GM18508 (cell line): ENCODE data around the gene L3MBTL2.
"Not testable (repeated sequence)": the region's sequence is repeated elsewhere in the genome, so short reads cannot be mapped to it uniquely, and the experiment has no call there.

Source experiments
- ATAC-seq: cut with Tn5 transposase; IDR thresholded peaks from one replicate; pipeline ENCODE4 v1.9.1; 2021; ENCODE audit warnings: moderate number of reproducible peaks; ENCODE audit not compliant: insufficient read depth, unreplicated experiment

L3MBTL2 gene

DNA sequence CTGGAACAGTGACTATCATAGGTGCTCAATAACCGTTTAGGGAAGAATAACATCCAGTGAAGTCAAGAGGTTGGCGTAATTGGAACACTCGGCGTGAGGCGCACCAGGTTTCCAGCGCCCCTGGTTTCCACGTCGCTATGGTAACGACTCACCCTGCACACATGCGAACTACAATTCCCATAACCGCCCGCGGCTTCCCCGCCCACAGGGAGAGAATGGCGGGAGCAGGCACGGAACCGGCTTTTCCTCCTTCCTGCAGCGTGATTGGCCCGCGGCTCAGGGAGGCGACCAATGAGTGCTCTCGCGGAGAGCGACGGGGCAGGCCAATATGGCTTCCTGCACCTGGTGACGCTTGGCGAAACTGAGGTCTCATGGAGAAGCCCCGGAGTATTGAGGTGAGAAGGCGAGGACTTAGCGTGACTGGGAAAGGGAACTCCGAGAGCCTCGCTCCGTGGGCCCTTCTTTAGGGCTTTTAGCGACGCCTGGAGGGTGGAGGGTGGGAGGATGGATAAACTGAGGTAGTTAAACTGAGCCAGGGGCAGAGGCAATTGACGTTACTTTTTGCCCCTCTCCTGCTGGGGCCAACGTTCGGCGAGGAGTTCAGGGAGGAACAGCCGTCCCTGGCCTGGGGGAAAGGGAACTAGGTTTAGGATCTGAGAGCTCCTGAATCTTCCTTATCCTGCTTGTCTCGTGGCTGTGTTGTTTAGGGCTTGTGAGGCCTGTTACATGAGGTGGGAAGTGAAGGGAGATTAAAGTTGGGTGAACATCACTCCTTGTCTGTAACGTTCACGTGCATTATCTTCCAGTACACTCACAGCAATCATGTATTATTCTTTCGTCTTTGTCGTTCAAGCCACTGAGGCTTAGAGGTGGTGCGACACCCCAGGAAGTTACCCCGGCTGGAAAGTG, at the start of gene L3MBTL2:
Gene L3MBTL2 (plus strand): TSS at position 321 of the 909 bp plus-strand sequence. CDS start 51 bp downstream, at position 372.
- ATAC-seq = peak; percentile 82

DNA sequence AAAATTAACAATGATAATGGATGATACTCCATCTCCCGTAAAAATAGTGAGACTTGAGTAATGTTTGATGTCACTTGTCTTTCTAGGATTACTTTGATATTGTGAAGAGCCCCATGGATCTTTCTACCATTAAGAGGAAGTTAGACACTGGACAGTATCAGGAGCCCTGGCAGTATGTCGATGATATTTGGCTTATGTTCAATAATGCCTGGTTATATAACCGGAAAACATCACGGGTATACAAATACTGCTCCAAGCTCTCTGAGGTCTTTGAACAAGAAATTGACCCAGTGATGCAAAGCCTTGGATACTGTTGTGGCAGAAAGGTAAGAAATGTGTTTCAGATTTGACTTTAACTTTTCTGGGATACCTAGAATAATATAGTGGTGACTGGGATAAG, 48.0 kb upstream of the L3MBTL2 start:
- ATAC-seq = no peak

DNA sequence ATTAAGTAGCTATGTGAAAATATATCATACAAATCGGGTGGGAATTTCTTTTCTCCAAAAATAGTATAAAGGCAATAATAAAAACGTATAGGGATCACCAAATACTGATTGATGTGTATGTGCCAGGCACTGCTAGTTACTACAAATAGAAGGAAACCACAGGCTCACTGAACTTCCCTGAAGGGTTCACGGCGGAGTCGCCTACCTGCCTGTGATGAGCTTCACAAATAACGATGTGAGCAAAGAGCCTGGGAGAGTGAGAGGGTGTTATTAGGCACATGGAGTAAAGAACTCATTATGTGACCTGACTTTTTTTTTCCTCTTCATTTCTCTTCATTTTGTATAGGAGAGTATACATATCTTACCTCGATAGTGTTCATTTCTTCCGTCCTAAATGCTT, 36.0 kb upstream of the L3MBTL2 start:
- ATAC-seq = no peak

DNA sequence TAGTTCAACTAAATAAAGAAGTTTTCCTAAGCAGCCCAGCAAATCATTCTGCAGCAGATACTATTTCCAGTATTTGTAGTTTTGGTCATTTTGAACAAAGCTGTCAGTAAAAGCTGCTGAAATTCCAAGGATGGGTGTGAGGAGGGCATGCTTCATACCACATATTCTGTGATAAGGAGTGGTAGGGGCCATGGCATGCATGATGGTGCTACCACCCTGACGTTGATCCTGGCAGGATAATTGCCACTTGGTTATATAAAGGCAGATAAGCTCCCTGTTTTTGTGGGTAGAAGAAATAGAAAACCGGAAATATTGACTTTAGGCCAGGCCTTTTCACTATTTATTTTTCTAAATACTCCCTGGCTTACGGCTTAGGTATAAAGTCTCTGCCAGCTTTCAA, 33.1 kb upstream of the L3MBTL2 start:
- no peak for ATAC-seq

DNA sequence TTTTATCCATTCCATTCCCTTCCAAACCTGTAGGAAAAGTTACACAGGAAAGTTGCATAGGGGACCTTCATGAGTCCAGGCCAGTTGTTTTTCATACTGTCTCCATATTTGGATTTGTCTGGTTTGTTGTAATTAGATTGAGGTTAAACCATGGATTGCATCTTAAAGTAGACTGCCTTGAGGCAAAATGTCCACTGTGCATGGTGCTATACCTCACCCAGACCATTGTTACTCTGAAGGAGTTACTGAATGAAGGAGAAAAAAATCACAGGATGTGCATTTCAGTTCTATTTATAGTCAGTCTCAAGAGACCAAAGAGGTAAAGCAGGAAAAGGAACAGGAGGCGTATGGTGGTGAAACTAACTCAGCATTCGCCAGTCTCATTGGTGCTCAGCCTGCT, 29.6 kb upstream of the L3MBTL2 start:
- ATAC-seq = no peak

DNA sequence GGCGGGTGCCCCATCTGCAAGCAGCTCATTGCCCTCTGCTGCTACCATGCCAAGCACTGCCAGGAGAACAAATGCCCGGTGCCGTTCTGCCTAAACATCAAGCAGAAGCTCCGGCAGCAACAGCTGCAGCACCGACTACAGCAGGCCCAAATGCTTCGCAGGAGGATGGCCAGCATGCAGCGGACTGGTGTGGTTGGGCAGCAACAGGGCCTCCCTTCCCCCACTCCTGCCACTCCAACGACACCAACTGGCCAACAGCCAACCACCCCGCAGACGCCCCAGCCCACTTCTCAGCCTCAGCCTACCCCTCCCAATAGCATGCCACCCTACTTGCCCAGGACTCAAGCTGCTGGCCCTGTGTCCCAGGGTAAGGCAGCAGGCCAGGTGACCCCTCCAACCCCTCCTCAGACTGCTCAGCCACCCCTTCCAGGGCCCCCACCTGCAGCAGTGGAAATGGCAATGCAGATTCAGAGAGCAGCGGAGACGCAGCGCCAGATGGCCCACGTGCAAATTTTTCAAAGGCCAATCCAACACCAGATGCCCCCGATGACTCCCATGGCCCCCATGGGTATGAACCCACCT, 28.0 kb upstream of the L3MBTL2 start:
- ATAC-seq = no peak

DNA sequence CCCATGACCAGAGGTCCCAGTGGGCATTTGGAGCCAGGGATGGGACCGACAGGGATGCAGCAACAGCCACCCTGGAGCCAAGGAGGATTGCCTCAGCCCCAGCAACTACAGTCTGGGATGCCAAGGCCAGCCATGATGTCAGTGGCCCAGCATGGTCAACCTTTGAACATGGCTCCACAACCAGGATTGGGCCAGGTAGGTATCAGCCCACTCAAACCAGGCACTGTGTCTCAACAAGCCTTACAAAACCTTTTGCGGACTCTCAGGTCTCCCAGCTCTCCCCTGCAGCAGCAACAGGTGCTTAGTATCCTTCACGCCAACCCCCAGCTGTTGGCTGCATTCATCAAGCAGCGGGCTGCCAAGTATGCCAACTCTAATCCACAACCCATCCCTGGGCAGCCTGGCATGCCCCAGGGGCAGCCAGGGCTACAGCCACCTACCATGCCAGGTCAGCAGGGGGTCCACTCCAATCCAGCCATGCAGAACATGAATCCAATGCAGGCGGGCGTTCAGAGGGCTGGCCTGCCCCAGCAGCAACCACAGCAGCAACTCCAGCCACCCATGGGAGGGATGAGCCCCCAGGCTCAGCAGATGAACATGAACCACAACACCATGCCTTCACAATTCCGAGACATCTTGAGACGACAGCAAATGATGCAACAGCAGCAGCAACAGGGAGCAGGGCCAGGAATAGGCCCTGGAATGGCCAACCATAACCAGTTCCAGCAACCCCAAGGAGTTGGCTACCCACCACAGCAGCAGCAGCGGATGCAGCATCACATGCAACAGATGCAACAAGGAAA, 27.3 kb upstream of the L3MBTL2 start:
- ATAC-seq = no peak

DNA sequence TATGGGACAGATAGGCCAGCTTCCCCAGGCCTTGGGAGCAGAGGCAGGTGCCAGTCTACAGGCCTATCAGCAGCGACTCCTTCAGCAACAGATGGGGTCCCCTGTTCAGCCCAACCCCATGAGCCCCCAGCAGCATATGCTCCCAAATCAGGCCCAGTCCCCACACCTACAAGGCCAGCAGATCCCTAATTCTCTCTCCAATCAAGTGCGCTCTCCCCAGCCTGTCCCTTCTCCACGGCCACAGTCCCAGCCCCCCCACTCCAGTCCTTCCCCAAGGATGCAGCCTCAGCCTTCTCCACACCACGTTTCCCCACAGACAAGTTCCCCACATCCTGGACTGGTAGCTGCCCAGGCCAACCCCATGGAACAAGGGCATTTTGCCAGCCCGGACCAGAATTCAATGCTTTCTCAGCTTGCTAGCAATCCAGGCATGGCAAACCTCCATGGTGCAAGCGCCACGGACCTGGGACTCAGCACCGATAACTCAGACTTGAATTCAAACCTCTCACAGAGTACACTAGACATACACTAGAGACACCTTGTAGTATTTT, 26.6 kb upstream of the L3MBTL2 start:
- ATAC-seq = no peak

DNA sequence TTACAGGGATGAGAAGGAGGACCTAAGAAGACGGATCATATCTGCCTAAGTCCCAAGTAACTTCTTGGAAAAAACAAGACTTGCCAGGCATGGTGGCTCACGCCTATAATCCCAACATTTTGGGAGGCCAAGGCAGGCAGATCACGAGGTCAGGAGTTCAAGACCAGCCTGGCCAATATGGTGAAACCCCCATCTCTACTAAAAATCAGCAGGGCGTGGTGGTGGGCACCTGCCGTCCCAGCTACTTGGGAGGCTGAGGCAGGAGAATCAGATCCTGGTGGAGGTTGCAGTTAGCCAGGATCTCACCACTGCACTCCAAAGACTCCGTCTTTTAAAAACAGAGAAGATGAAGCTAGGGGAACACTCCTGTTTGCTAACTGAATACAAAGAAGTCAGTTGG, 24.8 kb upstream of the L3MBTL2 start:
- not testable (repeated sequence) for ATAC-seq

DNA sequence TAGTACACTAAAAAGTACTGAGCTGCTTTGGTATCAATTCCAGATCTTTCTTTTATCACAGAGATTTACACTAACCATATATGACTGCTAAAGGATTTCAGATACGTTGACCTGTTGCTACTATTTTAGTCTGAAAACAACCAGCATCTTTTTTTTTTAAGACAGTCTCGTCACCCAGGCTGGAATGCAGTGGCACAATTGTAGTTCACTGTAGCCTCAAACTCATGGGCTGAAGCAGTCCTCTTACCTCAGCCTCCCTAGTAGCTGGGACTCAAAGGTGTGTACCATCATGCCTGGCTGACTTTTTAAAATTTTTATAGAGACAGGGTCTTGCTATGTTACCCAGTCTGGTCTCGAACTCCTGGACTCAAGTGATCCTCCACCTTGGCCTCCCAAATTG, 24.2 kb upstream of the L3MBTL2 start:
- ATAC-seq = no peak

DNA sequence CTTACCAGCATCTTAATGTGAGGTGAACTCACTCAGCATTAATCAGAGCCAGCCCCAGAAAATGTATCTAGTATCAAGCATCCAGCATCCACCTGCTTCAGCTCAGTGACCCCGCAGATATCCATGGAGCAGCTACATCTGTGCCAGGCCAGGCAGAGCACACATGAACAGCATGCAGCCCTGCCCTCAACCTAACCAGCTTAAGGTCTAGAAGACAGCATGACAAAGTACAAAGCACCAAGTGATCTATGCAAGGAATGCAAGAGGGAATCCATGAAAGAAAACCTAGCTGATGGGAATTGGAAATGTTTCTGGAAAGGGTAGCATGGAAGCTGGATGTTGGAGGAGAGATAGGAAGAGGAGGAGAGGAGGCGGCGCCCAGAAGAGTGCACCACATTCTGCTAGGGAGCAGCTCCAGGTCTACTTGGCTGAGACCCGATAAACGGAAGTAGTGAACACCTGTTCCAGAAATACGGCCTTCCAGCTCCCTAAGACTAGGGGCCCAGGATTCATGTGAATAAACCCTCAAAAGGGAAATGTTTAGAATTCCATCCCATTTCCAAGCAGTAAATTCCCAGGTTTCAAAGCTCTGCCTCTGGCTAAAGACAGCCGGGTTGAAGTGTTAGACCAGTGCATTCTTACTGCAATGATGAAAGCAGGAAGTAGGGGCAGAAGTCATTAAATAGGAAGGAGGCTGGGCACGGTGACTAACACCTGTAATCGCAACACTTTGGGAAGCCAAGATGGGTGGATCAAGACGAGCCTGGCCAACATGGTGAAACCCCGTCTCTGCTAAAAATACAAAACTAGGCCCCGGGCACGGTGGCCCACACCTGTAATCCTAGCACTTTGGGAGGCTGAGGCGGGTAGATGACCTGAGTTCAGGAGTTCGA, 23.5 kb upstream of the L3MBTL2 start:
- ATAC-seq = no peak

DNA sequence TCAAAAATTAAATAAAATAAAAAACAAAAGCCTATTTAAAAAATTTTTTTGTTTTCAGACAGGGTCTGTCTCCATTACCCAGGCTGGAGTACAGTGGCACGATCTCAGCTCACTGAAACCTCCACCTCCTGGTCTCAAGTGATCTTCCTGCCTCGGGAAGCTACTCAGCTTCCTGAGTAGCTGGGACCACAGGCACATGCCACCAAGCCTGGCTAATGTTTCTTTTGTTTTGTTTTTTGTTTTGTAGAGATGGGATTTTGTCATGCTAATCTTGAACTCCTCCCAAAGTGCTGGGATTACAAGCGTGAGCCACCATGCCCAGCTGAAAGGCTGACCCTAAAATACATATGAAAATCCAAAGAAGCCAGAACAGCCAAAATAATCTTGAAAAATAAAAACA, 20.4 kb upstream of the L3MBTL2 start:
- ATAC-seq = no peak

DNA sequence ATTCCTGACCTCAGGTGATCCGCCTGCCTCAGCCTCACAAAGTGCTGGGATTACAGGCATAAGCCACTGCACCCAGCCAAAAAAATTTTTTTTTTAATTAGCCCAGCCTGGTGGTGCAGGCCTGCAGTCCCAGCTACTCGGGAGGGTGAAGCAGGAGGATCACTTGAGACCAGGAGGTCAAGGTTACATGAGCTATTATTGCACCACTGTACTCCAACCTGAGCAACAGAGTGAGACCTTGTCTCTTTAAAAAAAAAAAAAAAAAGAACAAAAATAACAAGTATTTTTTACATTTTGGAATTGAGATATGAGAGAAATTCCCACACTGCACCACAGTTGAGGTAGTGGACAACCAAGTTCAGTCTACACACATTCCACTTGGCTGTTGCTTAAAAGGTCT, 13.6 kb upstream of the L3MBTL2 start:
- no peak for ATAC-seq

DNA sequence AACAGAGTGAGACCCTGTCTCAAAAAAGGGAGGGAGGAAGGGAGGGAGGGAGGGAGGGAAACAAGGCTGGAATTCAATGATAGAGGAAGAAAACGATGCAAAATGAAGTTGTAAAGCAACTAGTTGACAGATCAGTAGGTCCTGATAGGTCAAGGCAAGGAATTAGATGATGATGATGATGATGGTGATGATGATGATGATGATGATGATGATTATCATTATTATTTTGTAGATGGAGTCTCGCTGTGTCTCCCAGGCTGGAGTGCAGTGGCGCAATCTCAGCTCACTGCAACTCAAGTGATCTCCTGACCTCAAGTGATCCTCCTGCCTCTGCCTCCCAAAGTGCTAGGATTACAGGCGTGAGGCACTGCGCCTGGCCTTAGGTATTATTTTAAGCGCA, 11.3 kb upstream of the L3MBTL2 start:
- ATAC-seq = no peak

DNA sequence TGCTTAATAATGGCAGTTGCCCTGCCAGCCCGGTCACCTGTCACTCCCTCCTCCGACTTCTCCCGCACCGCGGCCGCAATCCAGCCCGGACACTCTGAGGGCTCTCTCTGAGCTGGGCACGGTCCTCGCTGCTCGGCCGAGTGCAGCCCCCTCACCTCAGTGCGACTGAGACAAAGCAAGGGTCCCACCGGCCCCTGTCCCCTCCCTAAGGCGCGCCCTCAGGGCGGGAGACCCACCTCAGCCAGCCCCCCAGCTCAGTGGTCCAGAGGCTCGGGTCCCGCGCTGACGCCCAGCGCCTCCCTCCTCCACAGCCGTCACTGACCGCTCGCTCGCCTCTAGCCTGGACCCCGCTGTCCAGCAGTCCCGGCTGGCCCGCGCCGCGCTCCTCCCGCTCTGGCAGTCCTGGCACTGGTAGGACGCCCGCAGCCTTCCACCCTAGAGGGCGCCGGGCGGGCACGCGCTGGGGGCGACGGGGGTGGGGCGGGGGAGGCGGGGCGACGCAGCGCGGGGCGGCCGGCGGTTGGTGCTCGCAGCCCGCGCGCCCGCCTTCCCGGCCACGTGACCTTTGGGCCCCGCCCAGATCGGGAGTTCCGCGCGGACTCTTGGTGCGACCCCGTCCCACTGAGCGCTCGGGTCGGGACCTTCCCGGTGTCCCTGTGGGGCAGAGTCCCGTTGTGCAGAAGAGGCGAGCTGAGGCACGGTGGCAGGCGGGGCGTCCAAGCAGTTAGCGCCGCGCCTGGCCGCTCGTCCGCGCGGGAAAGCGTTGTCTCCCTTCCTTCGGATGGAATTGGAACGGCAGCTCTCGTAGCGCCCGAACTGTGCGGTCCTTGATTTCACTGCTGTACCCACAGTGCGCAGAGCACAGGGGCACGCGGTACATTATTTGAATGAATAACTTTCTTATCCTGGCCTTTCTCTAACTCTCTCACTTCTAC, 7.8 kb upstream of the L3MBTL2 start:
- ATAC-seq = no peak

DNA sequence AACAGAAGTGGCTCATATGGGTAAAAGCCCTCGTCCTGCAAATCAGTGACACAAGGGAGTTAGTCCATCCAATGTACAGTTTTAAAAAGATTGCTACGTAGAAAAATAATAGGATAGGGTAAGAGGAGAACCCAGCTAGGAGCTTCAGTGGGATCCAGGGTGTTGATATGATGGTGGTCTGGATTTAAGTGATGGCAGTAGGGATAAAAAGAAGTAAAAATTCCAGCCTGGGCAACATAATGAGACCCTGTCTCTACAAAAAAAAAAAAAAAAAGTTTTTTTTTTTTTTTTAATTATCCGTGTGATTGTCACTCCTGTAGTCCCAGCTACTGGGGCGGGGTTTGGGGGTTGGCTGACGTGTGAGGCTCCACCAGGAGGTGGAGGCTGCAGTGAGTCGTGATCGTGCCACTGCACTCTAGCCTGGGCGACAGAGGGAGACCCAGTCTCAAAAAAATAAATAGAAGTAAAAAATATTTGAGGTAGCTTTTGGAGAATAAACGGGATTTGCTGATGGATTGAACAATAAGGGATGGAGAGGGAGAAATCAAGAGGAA, 7.0 kb upstream of the L3MBTL2 start:
- no peak for ATAC-seq

DNA sequence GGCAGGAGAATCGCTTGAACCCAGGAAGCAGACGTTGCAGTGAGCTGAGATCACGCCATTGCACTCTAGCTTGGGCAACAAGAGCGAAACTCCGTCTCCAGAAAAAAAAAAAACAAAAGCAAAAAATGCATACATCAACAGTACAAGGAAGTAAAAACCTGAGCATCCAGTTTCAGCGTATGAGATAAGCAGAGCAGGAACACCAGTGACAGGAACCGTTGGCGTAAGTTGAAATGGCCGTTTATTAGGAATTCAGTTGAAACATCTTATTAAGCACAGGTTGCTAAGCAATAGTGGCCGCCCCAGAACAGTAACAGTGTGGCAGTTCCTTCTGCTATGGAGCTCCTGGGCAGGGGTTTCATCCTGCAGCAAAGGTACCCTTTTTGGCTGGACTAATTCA, 4.0 kb upstream of the L3MBTL2 start:
- no peak for ATAC-seq

DNA sequence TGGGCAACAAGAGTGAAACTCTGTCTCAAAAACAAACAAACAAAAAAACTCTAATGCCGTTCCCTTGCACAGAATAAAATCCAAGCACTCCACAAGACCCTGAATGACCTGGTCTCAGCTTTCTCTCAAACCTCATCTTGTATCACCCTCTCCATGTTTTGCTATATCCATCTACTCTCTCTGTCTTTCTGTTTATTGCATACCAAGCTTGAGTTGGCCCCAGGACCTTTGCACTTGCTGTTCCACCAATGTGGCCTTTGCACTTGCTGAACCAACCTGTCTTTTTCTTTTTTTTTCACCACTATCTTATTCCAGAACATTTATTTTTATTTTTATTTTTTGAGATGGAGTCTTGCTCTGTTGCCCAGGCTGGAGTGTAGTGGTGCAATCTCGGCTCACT, 2.0 kb upstream of the L3MBTL2 start:
- no peak for ATAC-seq
